ENCODE data around the gene TRIM33. TPM values are rescaled to one million over a fixed set of nuclear protein-coding genes. Genes with fewer than 3 reads are reported as not detected.

Gene TRIM33
- total and polyA plus RNA-seq, 2 donors (not counting 1 experiment from before 2014, with no cell fraction given) = 13.7 to 61.0 TPM

- H3K9me3 ChIP-seq (ENCODE audit: control extremely low read depth in 1 of 3, control insufficient read depth in 2 of 3, insufficient read depth in 1 of 3, low read length in 2 of 3) = no peaks in the 10 kb centered on the region
- H3K4me2 ChIP-seq (replicated peaks; ENCODE audit: low read depth, low read length, poor library complexity, severe bottlenecking) = no peak overlapping the region
- no peak overlapping the region for H3K4me3 ChIP-seq (ENCODE audit: control extremely low read depth in 1 of 5, extremely low read depth in 1 of 5, insufficient read depth in 1 of 5, low read depth in 2 of 5, low read length in 4 of 5)
- Mint-ChIP-seq H3K4me1 (peaks cover 12% of the 10 kb centered on the region), H3K9me3 (ENCODE audit: insufficient read depth) (no peaks in the 10 kb centered on the region), H3K27me3 (peaks cover 16% of the 10 kb centered on the region), H3K27ac (no peak overlapping the region), H3K4me3 (no peak overlapping the region)
- H2AFZ ChIP-seq (ENCODE audit: insufficient read depth, low read depth, low read length, poor library complexity, severe bottlenecking) = no peak overlapping the region
- DNase-seq (peak; percentile 10), ATAC-seq (ENCODE audit: low read depth) (no peak)
- no peaks in the 10 kb centered on the region for H3K36me3 ChIP-seq (replicated peaks in 1 of 2; ENCODE audit: control extremely low read depth in 1 of 2, control insufficient read depth in 1 of 2, extremely low read depth in 1 of 2, insufficient read depth in 2 of 2, low read length in 1 of 2)
- 100% methylated on average over 3 of the region's 9 CpGs for WGBS (ENCODE audit: insufficient coverage)
- H3K4me1 ChIP-seq (ENCODE audit: control insufficient read depth in 2 of 2, insufficient read depth in 2 of 2, low read length in 2 of 2) = peaks cover 0 to 13% of the 10 kb centered on the region in 2 donors
- no peaks in the 10 kb centered on the region for H4K20me1 ChIP-seq (ENCODE audit: control insufficient read depth, insufficient read depth, low read length, poor library complexity, severe bottlenecking)
- H3K79me2 ChIP-seq (ENCODE audit: control insufficient read depth, insufficient read depth, low read length) = no peaks in the 10 kb centered on the region
- H3K27ac ChIP-seq (ENCODE audit: low read length in 2 of 2) = no peak overlapping the region
- ChIA-PET POLR2A (no interaction called here), CTCF (interaction anchor here (0.8 to 1.9 kb wide), 16 partner anchors 10 to 706 kb away, joined by 3 to 12 read pairs (median 4); partner anchors contain the start of gene BCAS2)
- intact Hi-C loops (cut with micrococcal nuclease) = loop anchor here (2.0 to 10.0 kb wide), 5 partner anchors 233 to 1633 kb away; partner anchors contain the start of genes BCAS2, CSDE1, PPM1J and RSBN1
- no peak for TF ChIP-seq CTCF (IDR thresholded peaks at IDR 0.05)
- TF ChIP-seq EZH2 (IDR thresholded peaks at IDR 0.05; ENCODE audit: borderline replicate concordance, insufficient read depth, low read depth, low read length, poor library complexity, severe bottlenecking) = no peak
- H3K9ac ChIP-seq (ENCODE audit: low read length) = no peak overlapping the region
- peaks cover 0 to 3% (median 0%) of the 10 kb centered on the region in 4 experiments for H3K27me3 ChIP-seq (replicated peaks in 1 of 4; ENCODE audit: control extremely low read depth in 1 of 4, control insufficient read depth in 3 of 4, insufficient read depth in 4 of 4, low read length in 3 of 4)
These were observed 163.4 kb downstream of the TRIM33 start for GRCh38 chr1:114347431-114348209.

Measured in B cell (primary cell).